Hepatocyte (in vitro differentiated cells): Measurements from ENCODE around the gene ASPSCR1.

Experiments
- EZH2phosphoT487 ChIP-seq: fragments of 200-600 bp; sonication (generic); IDR thresholded peaks from one replicate; pipeline ENCODE4 v1.6.1; 2018; ENCODE audit warnings: antibody characterized with exemption, mild to moderate bottlenecking, low read depth, moderate library complexity; ENCODE audit not compliant: unreplicated experiment, severe bottlenecking
- TF ChIP-seq, protein P1 (sequence below): fragments of 200-600 bp; sonication (generic); IDR thresholded peaks from 2 replicates; pipeline ENCODE4 v1.5.1; 2016; ENCODE audit warnings: antibody characterized with exemption, mild to moderate bottlenecking; ENCODE audit not compliant: poor library complexity

DNA sequence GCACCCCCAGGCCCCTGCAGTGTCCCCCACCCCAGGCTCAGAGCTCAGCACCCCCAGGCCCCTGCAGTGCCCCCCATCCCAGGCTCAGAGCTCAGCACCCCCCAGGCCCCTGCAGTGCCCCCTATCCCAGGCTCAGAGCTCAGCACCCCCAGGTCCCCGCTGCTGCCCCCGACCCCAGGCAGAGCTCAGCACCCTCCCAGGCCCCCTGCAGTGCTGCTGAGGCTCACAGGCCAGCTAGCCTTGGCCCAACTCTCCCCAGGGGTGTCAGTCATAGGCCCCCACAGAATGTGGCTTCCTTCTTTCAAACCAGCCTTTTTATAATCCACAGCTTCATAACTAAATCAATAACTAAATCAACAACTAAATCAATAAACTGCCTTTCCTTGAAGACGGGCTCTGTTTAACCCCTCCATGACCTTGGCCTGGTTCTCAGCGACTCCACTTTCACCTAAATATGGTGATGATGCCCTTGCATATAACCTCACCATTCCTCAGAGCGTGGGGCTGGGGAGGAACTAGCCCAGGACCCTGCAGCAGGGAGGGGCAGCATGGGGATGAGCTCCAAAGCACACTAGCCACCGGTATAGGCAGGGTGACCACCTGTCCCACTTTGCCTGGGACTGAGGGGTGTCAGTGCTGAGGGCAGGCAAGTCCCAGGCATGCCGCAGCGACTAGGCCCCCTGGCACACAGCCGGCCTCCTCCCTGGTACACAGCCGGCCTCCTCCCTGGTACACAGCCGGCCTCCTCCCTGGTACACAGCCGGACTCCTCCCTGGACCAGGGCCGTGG is 21.5 kb upstream of the ASPSCR1 start:
- TF ChIP-seq, protein P1, sequence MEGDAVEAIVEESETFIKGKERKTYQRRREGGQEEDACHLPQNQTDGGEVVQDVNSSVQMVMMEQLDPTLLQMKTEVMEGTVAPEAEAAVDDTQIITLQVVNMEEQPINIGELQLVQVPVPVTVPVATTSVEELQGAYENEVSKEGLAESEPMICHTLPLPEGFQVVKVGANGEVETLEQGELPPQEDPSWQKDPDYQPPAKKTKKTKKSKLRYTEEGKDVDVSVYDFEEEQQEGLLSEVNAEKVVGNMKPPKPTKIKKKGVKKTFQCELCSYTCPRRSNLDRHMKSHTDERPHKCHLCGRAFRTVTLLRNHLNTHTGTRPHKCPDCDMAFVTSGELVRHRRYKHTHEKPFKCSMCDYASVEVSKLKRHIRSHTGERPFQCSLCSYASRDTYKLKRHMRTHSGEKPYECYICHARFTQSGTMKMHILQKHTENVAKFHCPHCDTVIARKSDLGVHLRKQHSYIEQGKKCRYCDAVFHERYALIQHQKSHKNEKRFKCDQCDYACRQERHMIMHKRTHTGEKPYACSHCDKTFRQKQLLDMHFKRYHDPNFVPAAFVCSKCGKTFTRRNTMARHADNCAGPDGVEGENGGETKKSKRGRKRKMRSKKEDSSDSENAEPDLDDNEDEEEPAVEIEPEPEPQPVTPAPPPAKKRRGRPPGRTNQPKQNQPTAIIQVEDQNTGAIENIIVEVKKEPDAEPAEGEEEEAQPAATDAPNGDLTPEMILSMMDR: no peak
- no peak for TF ChIP-seq EZH2phosphoT487
